ENCODE measurements around the gene NCOA6.
"Not testable (repeated sequence)": the region's sequence is repeated elsewhere in the genome, so short reads cannot be mapped to it uniquely, and the experiment has no call there.

Gene NCOA6

DNA sequence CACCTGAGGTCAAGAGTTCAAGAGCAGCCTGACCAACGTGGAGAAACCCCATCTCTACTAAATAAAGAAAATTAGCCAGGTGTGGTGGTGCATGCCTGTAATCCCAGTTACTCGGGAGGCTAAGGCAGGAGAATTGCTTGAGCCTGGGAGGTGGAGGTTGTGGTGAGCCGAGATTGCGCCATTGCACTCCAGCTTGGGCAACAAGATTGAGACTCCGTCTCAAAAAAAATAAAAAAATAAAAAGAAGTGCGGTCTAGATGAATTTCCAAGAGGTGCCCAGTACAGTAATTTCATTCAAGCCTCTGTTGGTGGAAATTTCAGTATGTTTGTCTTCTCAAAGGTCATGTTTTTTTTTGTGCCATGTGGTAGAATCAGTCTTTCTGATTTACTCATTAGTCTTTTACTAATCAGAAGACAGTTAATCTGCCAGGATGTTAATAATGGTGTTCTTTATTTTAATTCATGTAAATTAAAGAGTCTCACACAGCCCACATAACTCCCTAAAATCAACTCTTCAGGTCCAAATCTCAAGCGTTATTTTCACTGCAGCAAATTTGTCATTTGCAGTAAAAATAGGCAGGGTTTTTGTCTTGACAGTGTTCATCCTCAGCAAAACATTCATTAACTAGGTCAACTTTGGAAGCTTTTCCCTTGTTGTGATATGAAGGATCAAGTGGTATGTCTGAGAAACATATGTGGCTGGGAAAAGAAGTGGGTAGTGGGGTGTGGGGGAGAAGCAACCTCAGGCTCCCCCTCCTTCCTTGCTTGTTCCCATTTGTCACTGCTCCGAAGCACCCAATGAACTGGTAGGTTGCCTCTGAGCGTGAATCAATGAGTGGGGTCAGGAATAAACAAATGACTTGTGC, 108.0 kb downstream of the NCOA6 start:
- no peak for DNase-seq

DNA sequence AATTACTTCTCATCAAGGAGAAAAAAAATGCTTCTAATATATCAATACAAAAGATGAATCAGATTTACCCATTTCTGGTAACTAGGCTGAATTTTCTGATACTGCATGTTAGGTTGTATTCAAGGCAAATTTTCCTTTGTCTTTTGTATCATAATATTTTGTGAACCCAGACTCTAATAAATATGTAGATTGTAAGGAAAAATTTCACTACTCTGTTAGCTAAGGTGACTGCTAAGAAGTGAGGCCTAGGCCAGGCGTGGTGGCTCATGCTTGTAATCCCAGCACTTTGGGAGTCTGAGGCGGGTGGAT, 108.6 kb downstream of the NCOA6 start:
- DNase-seq, result no peak

DNA sequence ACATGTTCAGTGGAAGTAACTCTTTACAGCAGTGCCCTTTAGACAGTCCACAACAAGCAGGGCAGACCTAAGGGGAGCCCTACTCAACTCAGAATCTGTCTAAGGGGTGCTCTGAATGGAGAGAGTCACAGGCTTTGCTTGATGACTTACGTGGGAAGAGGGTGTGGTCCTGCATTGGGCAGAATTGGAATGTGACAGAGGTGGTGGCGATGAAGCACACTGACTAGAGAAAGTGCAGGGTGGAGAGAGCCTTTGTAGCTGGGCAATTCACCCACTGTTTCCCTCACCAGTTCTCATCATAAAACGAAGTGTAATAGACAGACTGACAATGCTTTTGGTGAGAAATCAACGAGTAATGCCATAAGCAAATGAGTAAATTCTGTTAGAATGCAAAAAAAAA, 110.1 kb downstream of the NCOA6 start:
- no peak for DNase-seq

DNA sequence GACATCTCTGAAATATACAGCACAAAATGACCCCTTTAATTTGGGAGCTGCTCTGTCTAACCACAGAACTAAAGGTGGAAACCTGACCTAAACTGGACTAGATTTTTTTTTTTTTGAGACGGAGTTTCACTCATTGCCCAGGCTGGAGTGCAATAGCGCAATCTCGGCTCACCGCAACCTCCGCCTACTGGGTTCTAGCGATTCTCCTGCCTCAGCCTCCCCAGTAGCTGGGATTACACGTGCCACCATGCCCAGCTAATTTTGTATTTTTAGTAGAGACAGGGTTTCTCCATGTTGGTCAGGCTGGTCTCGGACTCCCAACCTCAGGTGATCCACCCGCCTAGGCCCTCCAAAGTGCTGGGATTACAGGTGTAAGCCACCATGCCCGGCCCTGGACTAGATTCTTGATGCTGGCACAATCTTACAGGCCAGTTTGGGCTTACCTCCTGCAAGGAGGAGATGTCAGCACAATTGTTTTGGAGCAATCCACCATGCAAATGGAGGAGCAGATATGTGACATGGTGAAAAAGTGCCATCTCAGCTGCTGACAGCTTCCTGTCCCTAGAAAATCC, 111.4 kb downstream of the NCOA6 start:
- DNase-seq, result not testable (repeated sequence)

DNA sequence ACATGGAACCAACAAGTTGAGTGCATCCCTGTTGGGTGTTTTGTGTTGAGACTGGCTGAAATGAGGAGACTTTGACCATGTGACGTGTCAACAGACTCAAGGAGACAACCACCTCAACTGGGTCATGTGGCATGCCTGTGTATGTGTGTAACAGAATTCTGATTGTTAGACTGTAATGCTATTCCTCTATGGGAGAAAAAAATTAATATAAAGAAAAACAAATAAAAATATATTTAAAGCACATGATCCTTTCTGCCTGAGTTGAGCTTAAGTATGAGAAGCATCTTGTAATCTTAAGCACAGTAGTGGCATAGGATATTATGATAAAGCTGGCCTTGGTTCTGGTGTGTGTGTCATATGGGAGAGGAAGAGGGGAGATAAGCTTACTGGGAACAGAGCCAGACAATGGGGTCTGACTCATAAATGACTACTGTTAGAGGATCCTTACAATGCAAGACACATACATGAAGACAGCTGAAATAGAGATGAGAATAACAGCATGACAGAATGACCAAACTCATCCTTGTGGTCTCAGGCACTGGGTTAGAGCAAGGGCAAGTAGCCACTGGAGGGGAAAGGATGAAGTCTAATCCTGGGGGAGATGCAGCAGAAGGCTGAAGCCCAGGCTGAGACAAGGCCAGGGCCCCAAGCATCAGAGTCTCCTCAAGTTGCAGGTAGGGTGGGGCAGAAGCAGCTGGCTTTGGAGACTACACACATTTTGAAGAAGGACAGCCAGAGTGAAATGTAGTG, 112.1 kb downstream of the NCOA6 start:
- peak; percentile 56 for DNase-seq

DNA sequence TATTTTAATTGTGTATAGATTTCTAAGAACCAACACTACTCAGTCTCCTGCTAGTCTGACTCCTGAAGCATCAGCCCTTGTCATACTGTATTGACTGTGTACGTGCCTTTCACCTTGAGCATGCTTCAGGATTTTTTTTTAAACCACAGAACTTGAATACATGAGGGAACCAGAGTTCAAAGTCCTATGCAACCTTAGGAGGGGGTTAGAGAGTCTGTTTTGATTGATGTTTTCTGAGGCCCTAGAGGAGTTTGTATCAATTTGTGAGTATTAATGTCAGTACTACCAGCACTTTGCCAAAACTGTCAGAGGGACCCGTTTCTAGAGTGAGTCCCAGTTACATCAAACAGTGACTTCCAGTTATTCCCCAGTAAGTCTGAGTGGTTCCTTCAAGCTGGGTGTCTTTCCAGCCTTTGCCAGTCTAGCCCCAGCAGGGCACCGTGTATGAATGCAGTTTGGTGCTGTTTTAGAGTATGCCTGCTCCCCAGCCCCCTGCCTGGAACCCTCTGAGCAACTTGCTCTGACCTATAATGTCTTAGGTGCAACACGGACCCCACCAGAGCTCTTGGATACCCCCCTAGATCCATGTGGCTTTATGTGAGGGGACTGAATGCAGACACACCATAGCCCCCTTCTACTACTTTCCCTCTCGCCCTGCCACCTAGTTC, 112.8 kb downstream of the NCOA6 start:
- no peak for DNase-seq

- no peak for DNase-seq
Measured at GRCh38 chr20:34711813-34712430, 113.5 kb downstream of the NCOA6 start.

DNA sequence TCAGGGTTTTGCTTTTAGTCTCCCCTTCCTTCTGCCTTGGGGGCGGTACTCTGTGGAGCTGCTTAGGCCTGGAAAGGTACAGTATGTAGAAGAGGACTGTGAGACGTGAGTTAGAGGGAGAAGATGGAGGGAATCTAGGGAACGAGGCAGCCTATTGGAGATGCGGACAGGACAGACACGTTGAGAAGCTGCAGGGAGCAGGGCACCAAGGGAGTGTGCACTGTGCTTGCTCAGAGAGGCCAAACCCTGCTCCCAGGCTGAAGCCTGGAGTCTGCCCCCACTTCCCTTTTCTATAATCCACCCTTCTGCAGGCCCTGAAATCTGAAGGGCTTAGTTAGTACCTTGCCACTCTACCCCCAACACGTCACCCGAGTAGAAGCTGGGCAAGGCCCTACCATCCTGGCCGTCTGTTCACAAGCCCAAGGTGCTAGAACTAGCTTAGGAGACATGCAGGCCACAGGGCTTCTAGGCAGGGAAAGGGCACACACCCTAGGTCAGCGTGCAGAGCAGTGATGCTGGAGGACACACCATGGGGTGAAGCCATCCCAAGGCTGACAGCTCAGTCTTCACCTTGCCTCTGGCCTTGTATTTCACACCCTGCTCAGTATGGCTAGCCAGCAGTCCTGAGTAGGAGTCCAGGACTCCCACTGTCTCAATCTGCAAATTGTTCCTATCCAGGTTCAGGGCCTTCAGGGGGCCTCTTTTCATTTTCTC, 114.4 kb downstream of the NCOA6 start:
- no peak for DNase-seq

GRCh38 chr20:34710568-34710839, 114.9 kb downstream of the NCOA6 start:
- no peak for DNase-seq

GRCh38 chr20:34709831-34710567, 115.5 kb downstream of the NCOA6 start:
- no peak for DNase-seq

- DNase-seq, result no peak
Measured at GRCh38 chr20:34709044-34709830, 116.2 kb downstream of the NCOA6 start.

- DNase-seq, result no peak
Measured at GRCh38 chr20:34708621-34709043, 116.8 kb downstream of the NCOA6 start.

- DNase-seq, result no peak
Measured at GRCh38 chr20:34706912-34707784, 118.3 kb downstream of the NCOA6 start.

DNA sequence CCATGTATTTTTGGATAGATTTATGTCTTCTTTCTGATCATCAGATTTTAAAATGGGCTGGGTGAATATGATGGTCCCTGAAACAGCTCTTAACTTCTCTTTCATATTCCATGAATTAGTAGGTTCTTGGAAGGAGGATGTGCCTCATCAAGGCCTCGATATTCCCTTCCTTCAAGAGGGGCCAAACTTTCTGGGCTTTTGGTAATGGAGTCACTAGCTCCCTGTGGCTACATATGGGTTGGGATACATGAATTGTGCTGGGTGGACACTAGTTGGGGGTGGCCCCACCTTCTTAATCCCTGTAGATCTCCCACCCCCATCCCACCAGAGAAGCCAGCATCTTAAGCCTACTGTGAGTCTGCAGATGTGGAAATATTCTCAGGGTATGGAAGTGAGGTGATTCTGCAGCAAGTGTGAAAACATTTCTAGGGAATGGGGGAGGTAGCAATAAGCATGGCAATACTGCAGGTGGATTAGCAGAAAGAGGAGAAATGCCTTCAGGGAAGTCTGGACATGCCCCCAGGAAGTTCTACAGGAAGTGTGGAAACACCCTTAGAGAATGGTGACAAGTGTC, 119.1 kb downstream of the NCOA6 start:
- no peak for DNase-seq

GRCh38 chr20:34705397-34706301, 119.8 kb downstream of the NCOA6 start:
- DNase-seq, result no peak

GRCh38 chr20:34705008-34705396, 120.4 kb downstream of the NCOA6 start:
- DNase-seq, result peak; percentile 99

DNA sequence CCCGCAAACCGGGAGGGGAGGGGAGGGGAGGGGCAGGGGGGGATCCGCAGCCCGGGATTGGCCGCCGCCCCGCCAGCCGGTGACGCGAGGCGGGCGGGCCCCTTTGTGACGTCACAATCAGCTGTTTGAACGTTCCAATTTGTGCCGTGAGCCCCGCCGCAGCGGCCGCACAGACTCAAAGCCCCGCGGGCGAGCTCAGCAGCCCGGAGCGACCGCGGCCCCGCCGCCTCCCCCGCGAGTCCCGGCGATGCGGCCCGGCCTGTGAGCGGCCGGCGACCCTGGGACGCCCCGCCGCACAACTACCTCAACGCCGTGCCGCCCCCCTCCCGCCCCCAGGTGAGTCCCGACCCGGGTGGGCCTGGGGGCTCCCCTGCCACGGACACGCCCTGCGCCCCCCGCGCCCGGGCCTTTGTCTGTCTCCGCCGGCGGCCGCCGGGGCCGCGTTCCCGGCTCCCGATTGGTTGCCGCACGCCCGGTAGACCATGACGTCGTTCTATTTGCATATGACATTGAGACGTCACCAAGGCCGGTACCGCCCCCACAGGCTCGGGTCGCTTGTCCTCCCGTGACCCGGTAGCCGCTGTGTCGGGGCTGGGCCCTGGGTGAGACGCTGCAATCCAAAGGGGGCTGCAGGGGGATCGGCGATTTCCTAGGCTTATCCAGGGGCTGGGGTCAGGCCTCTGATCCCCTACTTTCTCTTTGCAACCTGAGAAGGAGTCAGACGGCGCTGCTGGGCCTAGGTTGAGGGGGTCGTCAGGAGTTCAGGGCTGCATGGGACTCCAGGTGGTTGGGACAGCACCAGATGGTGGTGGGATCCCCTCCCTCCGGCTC, 121.1 kb downstream of the NCOA6 start, which contains the start of gene TP53INP2:
TP53INP2 (plus strand) TSS at position 168 of the 831 bp plus-strand sequence. CDS start 4,396 bp downstream, outside the sequence.
- peak; percentile 93 for DNase-seq

All from NCI-H524 treated with DMSO at 0.1 percent for 48 hours (cell line).